Cardiac muscle cell (in vitro differentiated cells and primary cell): ENCODE measurements around the gene CXCL5. TPM values are rescaled to one million over a fixed set of nuclear protein-coding genes. Genes with fewer than 3 reads are reported as not detected.

Source experiments
- DNase-seq, 2 donors: peaks; one replicate each; pipeline versions ENCODE4 v3.0.0 to v3.0.0-alpha.2; 2010 to 2017; ENCODE audit warnings: low read depth in 1 of 2, low spot score in 1 of 2
- H3K27ac ChIP-seq: fragments of 200-600 bp; sonication (generic); 2 replicates; pipeline ENCODE4 v1.5.1; 2016
- H3K27me3 ChIP-seq: fragments of 200-600 bp; sonication (generic); 2 replicates; pipeline ENCODE4 v1.6.0; 2016; ENCODE audit warnings: control low read depth
- H3K36me3 ChIP-seq: fragments of 200-600 bp; sonication (generic); 2 replicates; pipeline ENCODE4 v1.5.1; 2016; ENCODE audit warnings: control low read depth
- H3K4me1 ChIP-seq: fragments of 200-600 bp; sonication (generic); 2 replicates; pipeline ENCODE4 v1.8.1; 2017; ENCODE audit warnings: low read depth, mild to moderate bottlenecking, mixed run types
- H3K4me3 ChIP-seq: fragments of 200-600 bp; sonication (generic); 2 replicates; pipeline ENCODE4 v1.5.1; 2016; ENCODE audit warnings: mild to moderate bottlenecking
- H3K9me3 ChIP-seq: fragments of 200-600 bp; sonication (generic); 2 replicates; pipeline ENCODE4 v1.5.1; 2017; ENCODE audit warnings: low read depth, mild to moderate bottlenecking, control low read depth
- CTCF ChIP-seq: IDR thresholded peaks from 2 replicates; pipeline ENCODE4 v1.5.1; 2012; ENCODE audit warnings: low read depth, mild to moderate bottlenecking, low read length
- polyA plus RNA-seq: library from polyadenylated mRNA; unstranded; fragments of >200 nt; fragmentation: Nextera tagmentation; extraction: Ambion mirVana; gene quantifications from 2 replicates; pipeline ENCODE4 v1.2.1, GENCODE V29; 2016
- total RNA-seq: library from RNA; depleted of rRNA; stranded (reverse); fragments of >200 nt; gene quantifications from 2 replicates; pipeline ENCODE4 v1.2.3, GENCODE V29; 2016

Gene CXCL5
- total and polyA plus RNA-seq, 2 experiments from 2014 or later, result not detected

- DNase-seq, result no peak
- TF ChIP-seq CTCF, result no peak
- H3K4me3 ChIP-seq, result no peak overlapping the region
- no peaks in the 10 kb centered on the region for H3K9me3 ChIP-seq
- no peaks in the 10 kb centered on the region for H3K27me3 ChIP-seq
- H3K27ac ChIP-seq, result no peak overlapping the region
- no peaks in the 10 kb centered on the region for H3K36me3 ChIP-seq
- H3K4me1 ChIP-seq, result no peaks in the 10 kb centered on the region
Measured at GRCh38 chr4:73974352-73974751, 24.1 kb downstream of the CXCL5 start.

GRCh38 chr4:73970945-73971344 is 27.5 kb downstream of the CXCL5 start:
- H3K4me1 ChIP-seq, result no peaks in the 10 kb centered on the region
- no peaks in the 10 kb centered on the region for H3K9me3 ChIP-seq
- no peaks in the 10 kb centered on the region for H3K36me3 ChIP-seq
- no peaks in the 10 kb centered on the region for H3K27me3 ChIP-seq
- DNase-seq, result no peak
- no peak overlapping the region for H3K4me3 ChIP-seq
- TF ChIP-seq CTCF, result no peak
- H3K27ac ChIP-seq, result no peak overlapping the region

- Histone ChIP-seq H3K36me3 (no peaks in the 10 kb centered on the region), H3K4me3 (no peak overlapping the region), H3K27me3 (no peaks in the 10 kb centered on the region), H3K4me1 (no peaks in the 10 kb centered on the region), H3K9me3 (no peaks in the 10 kb centered on the region), H3K27ac (no peak overlapping the region)
- no peak for DNase-seq
- no peak for TF ChIP-seq CTCF
Measured at GRCh38 chr4:73970011-73970410, 28.5 kb downstream of the CXCL5 start.

GRCh38 chr4:73967866-73968265 is 30.6 kb downstream of the CXCL5 start:
- DNase-seq, result no peak
- TF ChIP-seq CTCF, result no peak
- Histone ChIP-seq H3K36me3 (no peaks in the 10 kb centered on the region), H3K4me1 (no peaks in the 10 kb centered on the region), H3K27me3 (no peaks in the 10 kb centered on the region), H3K27ac (no peak overlapping the region), H3K9me3 (no peaks in the 10 kb centered on the region), H3K4me3 (no peak overlapping the region)

GRCh38 chr4:73964862-73965611 is 33.4 kb downstream of the CXCL5 start:
- TF ChIP-seq CTCF, result peak; percentile 39
- Histone ChIP-seq H3K9me3 (no peaks in the 10 kb centered on the region), H3K36me3 (no peaks in the 10 kb centered on the region), H3K27me3 (no peaks in the 10 kb centered on the region), H3K27ac (no peak overlapping the region), H3K4me1 (no peaks in the 10 kb centered on the region), H3K4me3 (no peak overlapping the region)
- peak; percentile 8 to 42 for DNase-seq
